Omental fat pad (tissue), 4 donors: ENCODE data around the gene SLAMF9. TPM values are rescaled to one million over a fixed set of nuclear protein-coding genes. Genes with fewer than 3 reads are reported as not detected.

ENCODE experiments used
- ATAC-seq: fragments of 150-250 bp; one replicate; pipeline ENCODE4 v1.9.1; 2016; ENCODE audit warnings: mild to moderate bottlenecking, moderate library complexity; ENCODE audit not compliant: low FRiP score
- DNase-seq: peaks from one replicate; pipeline ENCODE4 v3.0.0-alpha.2; 2019; ENCODE audit warnings: low spot score
- CTCF ChIP-seq, 3 donors: fragments of 450-650 bp; IDR thresholded peaks; one replicate each; pipeline ENCODE4 v1.5.1; 2016 to 2017; ENCODE audit warnings: antibody characterized with exemption in 3 of 3, mild to moderate bottlenecking in 3 of 3, moderate library complexity in 2 of 3
- total RNA-seq, 4 donors: library from RNA; depleted of rRNA; stranded (reverse); fragments of >200 nt; gene quantifications; one replicate each; pipeline ENCODE4 v1.1.0, GENCODE V29; 2016

The SLAMF9 gene
- total RNA-seq, 4 donors from 2014 or later, result 0.56 to 7.2 (median 1.0) TPM; not detected in 1

GRCh38 chr1:159934136-159935039 lies 19.6 kb downstream of the SLAMF9 start:
- no peak for TF ChIP-seq CTCF (IDR thresholded peaks at IDR 0.05)
- DNase-seq (no peak), ATAC-seq (no peak)

GRCh38 chr1:159933347-159933746 lies 20.7 kb downstream of the SLAMF9 start:
- ATAC-seq (no peak), DNase-seq (no peak)
- no peak for TF ChIP-seq CTCF (IDR thresholded peaks at IDR 0.05)

GRCh38 chr1:159932296-159933285 lies 21.4 kb downstream of the SLAMF9 start:
- DNase-seq, result no peak
- no peak for TF ChIP-seq CTCF (IDR thresholded peaks at IDR 0.05)
- ATAC-seq, result no peak

- ATAC-seq (peak; percentile 15), DNase-seq (no peak)
- no peak for TF ChIP-seq CTCF (IDR thresholded peaks at IDR 0.05)
These were observed 22.3 kb downstream of the SLAMF9 start for GRCh38 chr1:159931795-159932173.

DNA sequence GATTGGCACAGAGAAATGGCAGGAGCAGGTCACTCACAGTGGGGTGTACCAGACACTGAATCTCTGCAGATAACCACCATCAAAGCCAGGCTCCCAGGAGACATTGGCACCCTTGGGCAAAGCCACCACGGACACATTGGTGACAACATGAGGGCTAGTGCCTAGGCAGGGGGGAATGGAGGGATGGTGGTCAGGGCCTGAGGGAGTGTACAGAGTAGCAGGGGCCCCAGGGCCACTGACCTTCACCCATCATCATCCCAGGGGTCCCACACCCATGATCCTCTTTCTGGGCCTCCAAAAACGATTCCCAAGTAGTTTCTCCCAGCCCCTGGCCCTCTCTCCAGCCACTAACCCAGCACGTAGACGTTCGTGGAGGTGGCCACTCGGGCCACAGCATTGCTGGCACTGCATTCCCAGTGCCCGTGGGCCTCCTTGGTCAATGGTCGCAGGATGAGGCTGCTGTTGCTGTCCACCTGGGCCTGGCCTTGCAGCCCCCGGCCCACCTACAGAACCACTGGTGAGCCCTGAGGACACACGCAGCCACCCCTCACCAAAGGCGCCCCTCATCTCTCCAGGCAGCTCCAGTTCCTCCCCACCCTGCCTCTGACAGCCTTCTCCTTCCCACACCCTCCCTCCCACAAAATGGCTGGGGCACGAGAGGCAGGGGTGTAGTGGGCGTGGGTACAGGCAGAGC lies 22.8 kb downstream of the SLAMF9 start:
- no peak for DNase-seq
- TF ChIP-seq CTCF (IDR thresholded peaks at IDR 0.05), result no peak
- no peak for ATAC-seq

GRCh38 chr1:159930634-159931033 lies 23.4 kb downstream of the SLAMF9 start:
- ATAC-seq (no peak), DNase-seq (no peak)
- no peak for TF ChIP-seq CTCF (IDR thresholded peaks at IDR 0.05)
